Uterus (tissue), 4 donors: ENCODE results near the gene IL17F. TPM values are rescaled to one million over a fixed set of nuclear protein-coding genes. Genes with fewer than 3 reads are reported as not detected.
"Not testable (repeated sequence)": the region's sequence is repeated elsewhere in the genome, so short reads cannot be mapped to it uniquely, and the experiment has no call there.

Experiments
- DNase-seq, 2 donors: peaks; one replicate each; pipeline ENCODE4 v3.0.0-alpha.2; 2019 to 2020
- H3K27ac ChIP-seq, 2 donors: fragments of 200-600 bp; sonication (generic); 1 replicate in 1 of 2; 2 replicates in 1 of 2; pipeline ENCODE4 v1.5.1; 2016 to 2018
- H3K27me3 ChIP-seq, 2 donors: fragments of 200-600 bp; sonication (generic); one replicate each; pipeline ENCODE4 v1.5.1; 2018 to 2019; ENCODE audit warnings: control low read depth in 1 of 2
- H3K36me3 ChIP-seq, 2 donors: fragments of 200-600 bp; sonication (generic); one replicate each; pipeline ENCODE4 v1.5.1; 2019; ENCODE audit warnings: control low read depth in 1 of 2
- H3K4me1 ChIP-seq, 2 donors: fragments of 200-600 bp; sonication (generic); one replicate each; pipeline ENCODE4 v1.5.1; 2018 to 2019; ENCODE audit warnings: control low read depth in 1 of 2
- H3K4me3 ChIP-seq, 2 donors: fragments of 200-600 bp; sonication (generic); 1 replicate in 1 of 2; 2 replicates in 1 of 2; pipeline ENCODE4 v1.5.1; 2018 to 2019; ENCODE audit warnings: mild to moderate bottlenecking in 1 of 2
- H3K9me3 ChIP-seq, 2 donors: fragments of 200-600 bp; sonication (generic); one replicate each; pipeline ENCODE4 v1.5.1; 2019; ENCODE audit warnings: control low read depth in 1 of 2
- POLR2A ChIP-seq, 2 donors: fragments of 450-650 bp; IDR thresholded peaks; one replicate each; pipeline ENCODE4 v1.6.1; 2016; ENCODE audit warnings: antibody characterized with exemption in 2 of 2, mild to moderate bottlenecking in 1 of 2, moderate library complexity in 1 of 2
- intact Hi-C: fragments of 100-400 bp; cut with DNase I; formaldehyde crosslinking; loops from one replicate; pipeline ENCODE4 v1.15.1; 2023; ENCODE audit warnings: low total_unique reads
- total RNA-seq, 4 donors: library from RNA; depleted of rRNA in 3 of 4; stranded (reverse); fragments of >200 nt in 3 of 4; gene quantifications; one replicate each; pipeline versions ENCODE4 v1.1.0 to v1.2.4, GENCODE V29; 2014 to 2023
- TF ChIP-seq, protein P1 (sequence below), 4 experiments: fragments of 200-600 bp in 2 of 4; fragments of 450-650 bp in 2 of 4; sonication (generic) in 2 of 4; IDR thresholded peaks; one replicate each; pipeline ENCODE4 v1.5.1; 2016 to 2019; ENCODE audit warnings: antibody characterized with exemption in 4 of 4, mild to moderate bottlenecking in 2 of 4, moderate library complexity in 1 of 4
- donor health status: DM: yes; HTN: yes; CAD: no.

IL17F gene
- total RNA-seq, 4 donors from 2014 or later = not detected

DNA sequence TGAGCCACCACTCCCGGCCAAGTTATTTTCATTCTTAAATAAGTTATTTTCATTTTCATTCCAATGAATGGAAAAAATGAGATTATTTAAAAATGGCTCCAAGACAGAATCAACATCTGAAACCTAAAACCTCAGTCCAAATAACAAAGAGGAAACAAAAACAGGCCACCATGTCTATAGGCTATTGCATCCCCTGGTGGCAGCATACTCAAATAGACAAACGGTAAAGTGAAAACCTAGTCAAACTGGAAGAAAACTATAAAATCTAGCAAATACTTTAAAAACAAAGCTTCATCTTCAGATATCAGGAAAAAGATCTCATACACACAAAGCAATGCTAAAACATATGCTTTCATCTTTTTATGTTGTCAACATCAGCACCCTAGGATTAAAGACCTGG is 37.2 kb downstream of the IL17F start:
- no peak for TF ChIP-seq POLR2A (IDR thresholded peaks at IDR 0.05)
- TF ChIP-seq, protein P1, sequence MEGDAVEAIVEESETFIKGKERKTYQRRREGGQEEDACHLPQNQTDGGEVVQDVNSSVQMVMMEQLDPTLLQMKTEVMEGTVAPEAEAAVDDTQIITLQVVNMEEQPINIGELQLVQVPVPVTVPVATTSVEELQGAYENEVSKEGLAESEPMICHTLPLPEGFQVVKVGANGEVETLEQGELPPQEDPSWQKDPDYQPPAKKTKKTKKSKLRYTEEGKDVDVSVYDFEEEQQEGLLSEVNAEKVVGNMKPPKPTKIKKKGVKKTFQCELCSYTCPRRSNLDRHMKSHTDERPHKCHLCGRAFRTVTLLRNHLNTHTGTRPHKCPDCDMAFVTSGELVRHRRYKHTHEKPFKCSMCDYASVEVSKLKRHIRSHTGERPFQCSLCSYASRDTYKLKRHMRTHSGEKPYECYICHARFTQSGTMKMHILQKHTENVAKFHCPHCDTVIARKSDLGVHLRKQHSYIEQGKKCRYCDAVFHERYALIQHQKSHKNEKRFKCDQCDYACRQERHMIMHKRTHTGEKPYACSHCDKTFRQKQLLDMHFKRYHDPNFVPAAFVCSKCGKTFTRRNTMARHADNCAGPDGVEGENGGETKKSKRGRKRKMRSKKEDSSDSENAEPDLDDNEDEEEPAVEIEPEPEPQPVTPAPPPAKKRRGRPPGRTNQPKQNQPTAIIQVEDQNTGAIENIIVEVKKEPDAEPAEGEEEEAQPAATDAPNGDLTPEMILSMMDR (IDR thresholded peaks at IDR 0.05) = no peak
- intact Hi-C loops = no loop called here

DNA sequence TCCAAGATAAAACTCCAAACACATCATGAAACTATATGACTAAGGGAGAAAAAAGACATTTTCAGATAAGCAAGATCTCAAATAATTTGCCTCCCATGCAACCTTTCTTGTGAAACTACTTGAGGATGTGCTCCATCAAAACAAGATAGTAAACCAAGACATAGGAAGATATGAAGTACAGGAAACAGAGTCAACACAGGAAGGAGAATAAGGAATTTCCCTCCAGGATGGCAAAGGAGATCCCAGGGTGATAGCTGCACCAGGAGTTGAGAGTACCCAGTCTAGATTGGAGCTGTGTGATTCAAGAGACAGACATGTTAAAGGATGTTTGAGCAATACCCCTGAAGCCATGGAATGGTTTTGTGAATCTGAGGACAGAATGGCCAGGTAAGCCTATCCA is 42.8 kb downstream of the IL17F start:
- H3K27ac ChIP-seq = no peak overlapping the region
- TF ChIP-seq POLR2A (IDR thresholded peaks at IDR 0.05) = no peak
- TF ChIP-seq, protein P1 (IDR thresholded peaks at IDR 0.05) = no peak
- intact Hi-C loops = no loop called here
- H3K4me1 ChIP-seq = no peaks in the 10 kb centered on the region
- no peaks in the 10 kb centered on the region for H3K27me3 ChIP-seq
- H3K36me3 ChIP-seq = no peaks in the 10 kb centered on the region
- DNase-seq = no peak
- H3K4me3 ChIP-seq = no peak overlapping the region
- H3K9me3 ChIP-seq = no peaks in the 10 kb centered on the region

More for the DNA sequence above, 37.2 kb downstream of the IL17F start:
- H3K27me3 ChIP-seq = no peaks in the 10 kb centered on the region
- no peak overlapping the region for H3K4me3 ChIP-seq
- H3K9me3 ChIP-seq = no peaks in the 10 kb centered on the region
- H3K4me1 ChIP-seq = no peaks in the 10 kb centered on the region
- no peaks in the 10 kb centered on the region for H3K36me3 ChIP-seq
- DNase-seq = no peak
- no peak overlapping the region for H3K27ac ChIP-seq

DNA sequence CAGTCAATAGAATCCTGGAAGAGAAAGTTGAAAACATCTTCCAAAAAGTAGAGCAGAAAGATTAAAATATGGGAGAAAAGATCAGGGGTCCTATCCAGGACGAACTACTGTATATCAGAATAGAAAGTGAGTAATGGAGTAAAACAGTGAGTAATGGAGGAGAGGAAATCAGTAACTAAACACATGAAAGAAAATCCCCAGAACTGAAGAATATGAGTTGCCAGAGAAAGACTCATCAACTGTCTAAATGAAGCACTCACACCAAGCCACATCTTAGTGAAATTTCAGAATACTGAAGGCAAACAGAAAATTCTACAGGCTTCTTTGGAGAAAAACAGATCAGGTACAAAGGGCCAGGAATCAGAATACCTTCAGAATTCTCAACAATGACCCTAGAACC is 43.3 kb downstream of the IL17F start:
- H3K36me3 ChIP-seq = no peaks in the 10 kb centered on the region
- H3K4me1 ChIP-seq = no peaks in the 10 kb centered on the region
- intact Hi-C loops = no loop called here
- no peak for DNase-seq
- H3K27me3 ChIP-seq = no peaks in the 10 kb centered on the region
- no peak overlapping the region for H3K27ac ChIP-seq
- no peak overlapping the region for H3K4me3 ChIP-seq
- TF ChIP-seq, protein P1 (IDR thresholded peaks at IDR 0.05) = no peak
- no peak for TF ChIP-seq POLR2A (IDR thresholded peaks at IDR 0.05)
- no peaks in the 10 kb centered on the region for H3K9me3 ChIP-seq

DNA sequence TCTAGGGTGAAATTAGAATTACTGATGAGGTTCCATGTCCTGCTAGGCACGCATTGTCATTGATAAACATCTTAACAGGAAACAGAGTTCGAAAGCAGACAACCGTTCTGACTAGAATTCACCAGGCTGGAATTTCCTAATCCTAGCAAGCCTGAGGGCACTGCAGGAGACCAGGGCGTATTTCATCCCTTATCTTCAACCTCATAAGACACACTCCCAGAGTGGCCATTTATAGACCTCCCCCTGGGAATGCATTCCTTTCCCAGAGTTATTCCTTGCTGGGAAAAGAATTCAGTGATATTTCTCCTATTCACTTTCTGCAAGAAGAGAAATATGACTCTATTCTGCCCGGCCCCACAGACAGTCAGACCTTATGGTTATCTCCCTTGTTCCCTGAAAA is 44.2 kb downstream of the IL17F start:
- H3K27me3 ChIP-seq, intact Hi-C loops, H3K36me3 ChIP-seq, DNase-seq, H3K4me3 ChIP-seq, H3K9me3 ChIP-seq, H3K27ac ChIP-seq, H3K4me1 ChIP-seq: not testable (repeated sequence)

DNA sequence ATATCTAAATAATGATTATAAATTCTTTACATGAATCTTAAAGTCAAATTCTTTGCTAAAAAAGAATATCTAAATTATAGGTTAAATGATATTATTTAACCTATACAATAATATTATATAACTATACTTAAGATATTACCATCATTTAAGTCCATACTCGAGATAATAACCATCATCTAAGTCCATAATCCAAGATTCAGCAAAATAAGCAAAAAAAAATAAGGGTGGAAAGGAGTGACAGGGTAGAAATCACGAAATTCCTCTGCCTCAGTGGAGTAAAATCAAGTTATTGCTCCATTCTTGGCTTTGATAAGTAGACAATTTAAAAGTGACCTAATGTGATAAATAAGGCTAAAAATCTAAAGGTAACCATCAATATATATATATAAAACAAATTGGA is 48.4 kb downstream of the IL17F start:
- Histone ChIP-seq H3K4me1 (no peaks in the 10 kb centered on the region), H3K27ac (no peak overlapping the region), H3K9me3 (no peaks in the 10 kb centered on the region), H3K36me3 (no peaks in the 10 kb centered on the region), H3K4me3 (no peak overlapping the region), H3K27me3 (no peaks in the 10 kb centered on the region)
- no peak for DNase-seq
- no peak for TF ChIP-seq POLR2A (IDR thresholded peaks at IDR 0.05)
- TF ChIP-seq, protein P1 (IDR thresholded peaks at IDR 0.05) = no peak
- intact Hi-C loops = loop anchor here (10.0 kb wide), 1 partner anchor 1321 kb away; no protein-coding TSS in a partner anchor

GRCh38 chr6:52191824-52192223 is 52.5 kb downstream of the IL17F start:
- Histone ChIP-seq H3K36me3 (no peaks in the 10 kb centered on the region), H3K27me3 (no peaks in the 10 kb centered on the region), H3K4me1 (no peaks in the 10 kb centered on the region), H3K4me3 (no peak overlapping the region), H3K9me3 (no peaks in the 10 kb centered on the region), H3K27ac (no peak overlapping the region)
- DNase-seq = no peak
- TF ChIP-seq POLR2A (IDR thresholded peaks at IDR 0.05) = no peak
- TF ChIP-seq, protein P1 (IDR thresholded peaks at IDR 0.05) = no peak
- intact Hi-C loops = loop anchor here (10.0 kb wide), 1 partner anchor 1317 kb away; no protein-coding TSS in a partner anchor
